Nephron progenitor cell (in vitro differentiated cells): ENCODE data around the gene PC.

ENCODE experiments used
- DNase-seq: peaks from one replicate; pipeline ENCODE4 v3.0.0; 2021
- H3K27ac Mint-ChIP-seq: 2 replicates; pipeline ENCODE4 v1.8.0; 2021; ENCODE audit warnings: mild to moderate bottlenecking, moderate library complexity, mixed read lengths
- H3K27me3 Mint-ChIP-seq: 2 replicates; pipeline ENCODE4 v1.8.0; 2021; ENCODE audit warnings: mild to moderate bottlenecking, low read depth, mixed read lengths; ENCODE audit not compliant: poor library complexity
- H3K36me3 Mint-ChIP-seq: 2 replicates; pipeline ENCODE4 v1.8.0; 2021; ENCODE audit warnings: low read depth, mixed read lengths
- H3K4me1 Mint-ChIP-seq: 2 replicates; pipeline ENCODE4 v1.8.0; 2021; ENCODE audit warnings: mixed read lengths
- H3K4me3 Mint-ChIP-seq: 2 replicates; pipeline ENCODE4 v1.8.0; 2021; ENCODE audit warnings: mild to moderate bottlenecking, moderate library complexity, mixed read lengths
- H3K9me3 Mint-ChIP-seq: 2 replicates; pipeline ENCODE4 v1.8.0; 2021; ENCODE audit warnings: mild to moderate bottlenecking, moderate library complexity, mixed read lengths
- CTCF ChIP-seq: fragments of 200-600 bp; sonication (generic); IDR thresholded peaks from 2 replicates; pipeline ENCODE4 v1.5.0; 2021; ENCODE audit warnings: antibody characterized with exemption

PC gene

GRCh38 chr11:66856496-66857233, 101.5 kb downstream of the PC start, which contains the start of gene LRFN4:
Gene LRFN4, plus strand, starts transcription at chr11:66857064. Its CDS starts 681 bp downstream, at chr11:66857745.
- Mint-ChIP-seq H3K27me3 (no peaks in the 10 kb centered on the region), H3K9me3 (no peaks in the 10 kb centered on the region), H3K4me3 (peak within 1 kb of the TSS; percentile 90), H3K36me3 (no peaks in the 10 kb centered on the region), H3K4me1 (peaks cover 15% of the 10 kb centered on the region), H3K27ac (peak within 1 kb of the TSS; percentile 94)
- no peak for TF ChIP-seq CTCF
- peak; percentile 72 for DNase-seq

GRCh38 chr11:66855574-66856495, 102.3 kb downstream of the PC start:
- Mint-ChIP-seq H3K36me3 (no peaks in the 10 kb centered on the region), H3K27me3 (no peaks in the 10 kb centered on the region), H3K4me1 (peaks cover 15% of the 10 kb centered on the region), H3K9me3 (no peaks in the 10 kb centered on the region), H3K4me3 (peak overlapping the region; percentile 85), H3K27ac (no peak overlapping the region)
- DNase-seq, result peak; percentile 93
- TF ChIP-seq CTCF, result no peak

- Mint-ChIP-seq H3K36me3 (no peaks in the 10 kb centered on the region), H3K27ac (no peak overlapping the region), H3K27me3 (no peaks in the 10 kb centered on the region), H3K9me3 (no peaks in the 10 kb centered on the region), H3K4me3 (peak overlapping the region; percentile 85), H3K4me1 (peaks cover 15% of the 10 kb centered on the region)
- TF ChIP-seq CTCF, result no peak
- no peak for DNase-seq
Measured at GRCh38 chr11:66854729-66855211, 103.4 kb downstream of the PC start.

GRCh38 chr11:66854231-66854661, 103.9 kb downstream of the PC start:
- H3K9me3 Mint-ChIP-seq, result no peaks in the 10 kb centered on the region
- no peak for DNase-seq
- H3K36me3 Mint-ChIP-seq, result no peaks in the 10 kb centered on the region
- TF ChIP-seq CTCF, result no peak
- peaks cover 15% of the 10 kb centered on the region for H3K4me1 Mint-ChIP-seq
- H3K27me3 Mint-ChIP-seq, result no peaks in the 10 kb centered on the region
- H3K4me3 Mint-ChIP-seq, result no peak overlapping the region
- H3K27ac Mint-ChIP-seq, result no peak overlapping the region

DNA sequence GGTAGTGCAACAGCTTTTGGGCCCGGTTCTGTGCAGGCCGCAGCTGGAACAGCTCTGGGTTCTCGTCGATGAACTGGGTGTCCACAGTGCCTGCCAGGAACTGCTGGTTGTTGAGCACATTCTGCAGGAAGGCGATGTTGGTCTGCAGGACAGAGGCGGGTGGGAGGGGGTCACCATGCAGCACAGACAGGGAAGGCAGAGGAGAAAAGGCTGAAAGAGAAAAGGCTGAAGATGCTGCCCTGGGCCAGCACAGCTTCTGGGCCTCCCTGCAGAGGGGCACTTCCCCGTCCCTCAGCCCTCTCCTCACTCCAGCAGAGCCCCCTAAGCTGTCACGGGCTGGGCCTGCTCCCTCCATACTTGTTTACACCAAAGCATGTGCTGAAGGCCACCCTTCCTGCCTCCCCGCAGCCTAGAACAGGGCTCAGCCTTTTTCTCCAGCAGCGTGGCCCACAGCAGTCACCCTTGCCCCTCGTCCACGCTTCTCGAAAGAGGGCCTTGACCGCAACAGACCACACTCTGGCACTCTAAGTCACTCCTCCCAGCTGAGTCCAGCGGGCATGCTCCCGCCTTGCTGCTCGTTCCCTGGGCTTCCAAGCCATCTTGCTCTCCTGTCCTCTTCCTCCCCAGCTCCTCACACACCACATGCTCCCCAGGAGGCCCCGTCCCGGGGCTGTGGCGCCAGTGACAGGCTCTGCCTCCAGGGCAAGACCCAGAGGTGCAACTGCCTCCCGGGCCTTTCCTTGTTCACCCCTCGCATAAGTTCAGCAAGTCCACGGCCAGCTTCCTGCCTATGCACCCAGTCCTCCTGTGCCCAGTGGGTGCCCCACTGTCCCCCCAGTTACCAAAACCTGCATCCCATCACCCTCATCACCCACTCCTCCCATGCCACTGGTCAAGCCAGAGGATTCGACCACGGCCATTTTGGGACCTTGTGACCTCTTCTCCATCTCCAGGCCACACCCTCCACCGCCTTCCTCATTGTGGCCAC, 104.6 kb downstream of the PC start:
- Mint-ChIP-seq H3K36me3 (no peaks in the 10 kb centered on the region), H3K4me3 (no peak overlapping the region), H3K9me3 (no peaks in the 10 kb centered on the region), H3K27ac (no peak overlapping the region), H3K27me3 (no peaks in the 10 kb centered on the region), H3K4me1 (peaks cover 15% of the 10 kb centered on the region)
- TF ChIP-seq CTCF, result no peak
- DNase-seq, result no peak
